HG02678 (cell line): ENCODE data around the gene DOCK2.
"Not testable (repeated sequence)": the region's sequence is repeated elsewhere in the genome, so short reads cannot be mapped to it uniquely, and the experiment has no call there.

Source experiments
- ATAC-seq: cut with Tn5 transposase; IDR thresholded peaks from one replicate; pipeline ENCODE4 v1.9.1; 2021; ENCODE audit warnings: mild to moderate bottlenecking, moderate library complexity; ENCODE audit not compliant: unreplicated experiment

DOCK2 gene

GRCh38 chr5:169751490-169751889 lies 114.4 kb downstream of the DOCK2 start:
- ATAC-seq: no peak

GRCh38 chr5:169752566-169752965 lies 115.5 kb downstream of the DOCK2 start:
- ATAC-seq: not testable (repeated sequence)

DNA sequence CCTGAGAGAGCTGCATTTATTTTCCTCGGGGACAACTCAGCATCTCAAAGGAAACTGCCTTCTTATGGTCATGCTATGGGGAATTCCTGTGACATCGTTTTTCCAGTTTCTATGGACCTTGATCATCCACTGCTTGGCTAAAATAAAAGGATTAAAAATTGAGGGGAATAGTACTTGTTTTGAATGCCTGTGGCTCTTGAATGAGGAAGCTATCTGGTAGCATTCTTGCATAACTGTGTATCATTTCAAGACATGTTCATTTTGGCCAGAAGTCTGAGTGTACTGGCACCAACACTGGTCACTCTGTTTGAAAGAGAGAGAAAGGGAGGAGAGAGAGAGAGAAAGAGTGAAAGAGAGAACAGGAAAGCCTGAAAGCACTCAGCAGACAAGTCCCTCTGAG lies 116.7 kb downstream of the DOCK2 start:
- no peak for ATAC-seq

DNA sequence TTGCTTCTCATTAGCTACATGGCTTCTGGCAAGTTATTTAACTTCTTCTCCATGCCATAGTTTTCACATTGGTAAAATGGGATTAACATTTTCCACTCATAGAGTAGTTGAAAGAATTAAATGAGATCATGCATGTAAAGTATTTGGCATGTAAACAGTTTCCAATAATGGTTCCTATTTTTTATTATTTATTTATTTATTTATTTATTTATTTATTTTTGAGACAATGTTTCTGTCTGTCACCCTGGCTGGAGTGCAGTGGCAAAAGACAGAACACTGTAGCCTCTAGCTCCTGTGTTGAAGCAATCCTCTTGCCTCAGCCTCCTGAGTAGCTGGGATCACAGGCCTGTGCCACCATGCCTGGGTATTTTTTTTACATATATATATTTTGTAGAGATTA lies 117.7 kb downstream of the DOCK2 start:
- ATAC-seq: no peak

- no peak for ATAC-seq
Observed at GRCh38 chr5:169756071-169756765, 119.1 kb downstream of the DOCK2 start.

DNA sequence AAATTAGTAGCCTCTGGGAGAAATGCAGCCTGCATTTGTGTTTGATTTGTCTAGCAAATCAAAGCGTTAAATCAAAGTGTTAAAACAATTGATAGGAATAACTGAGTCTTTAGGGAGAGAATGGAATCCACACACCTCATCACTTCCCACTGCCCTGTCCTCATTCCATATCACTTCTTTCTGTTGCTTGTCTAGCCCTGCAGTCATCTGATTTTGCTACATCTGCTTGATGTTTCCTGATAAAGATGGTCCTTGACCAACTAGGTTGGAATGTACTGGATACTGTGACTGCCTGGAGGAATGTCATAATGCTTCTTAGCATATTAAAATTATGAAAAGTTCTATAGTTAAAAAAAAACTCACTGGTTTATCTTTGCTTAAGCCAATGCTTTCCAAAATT lies 119.9 kb downstream of the DOCK2 start:
- ATAC-seq: no peak

GRCh38 chr5:169758886-169759285 lies 121.8 kb downstream of the DOCK2 start:
- no peak for ATAC-seq

GRCh38 chr5:169760229-169760628 lies 123.2 kb downstream of the DOCK2 start:
- ATAC-seq: no peak

- ATAC-seq: no peak
Observed at GRCh38 chr5:169762338-169763095, 125.4 kb downstream of the DOCK2 start.

DNA sequence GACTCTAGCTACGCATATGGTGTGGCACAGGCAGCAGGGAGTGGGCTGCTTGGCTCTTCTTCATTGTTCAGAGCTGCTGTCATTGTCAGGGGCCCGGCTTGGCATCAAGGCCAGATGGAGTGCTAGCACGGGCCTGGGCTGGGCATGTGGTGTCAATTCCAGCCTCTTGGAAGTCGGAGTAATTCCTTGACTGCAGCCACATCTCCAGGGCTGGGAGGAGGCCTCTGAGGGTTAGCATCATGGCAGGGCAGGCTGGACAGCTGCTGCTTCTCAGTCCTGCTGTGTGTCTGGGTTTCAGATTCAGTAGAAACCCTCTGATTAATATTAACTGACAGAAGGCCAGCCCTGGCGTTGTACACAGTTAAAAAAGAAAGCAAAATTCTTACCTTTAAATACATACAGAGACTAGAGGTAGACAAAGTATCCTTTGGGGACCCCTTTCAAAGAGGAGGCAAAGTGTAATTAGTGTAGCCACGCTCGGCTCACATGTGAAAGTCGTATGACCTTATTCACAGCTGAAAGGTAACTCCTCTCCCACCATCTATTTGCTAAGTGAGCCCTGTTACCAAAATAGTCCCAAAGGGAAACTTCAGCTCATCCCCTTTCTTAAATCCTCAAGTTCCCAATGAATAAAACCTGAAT lies 126.4 kb downstream of the DOCK2 start:
- peak; percentile 91 for ATAC-seq

DNA sequence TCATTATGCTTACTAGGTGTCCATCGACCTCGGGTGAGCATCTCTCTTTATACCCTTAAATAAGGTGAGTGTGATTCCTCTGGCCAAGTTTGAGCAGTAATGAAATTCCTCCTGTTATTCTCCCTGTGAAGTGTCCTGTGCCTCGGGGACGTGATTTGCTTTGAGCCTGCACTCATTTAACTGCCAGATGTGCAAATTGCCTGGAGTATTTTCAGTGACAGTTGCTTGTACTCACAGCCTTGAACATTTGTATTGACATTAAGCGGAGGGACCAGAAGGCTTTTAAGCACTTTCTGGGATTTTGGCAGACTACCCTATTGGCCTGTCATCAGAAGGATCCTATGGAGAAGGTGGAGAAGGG lies 126.9 kb downstream of the DOCK2 start:
- ATAC-seq: no peak

DNA sequence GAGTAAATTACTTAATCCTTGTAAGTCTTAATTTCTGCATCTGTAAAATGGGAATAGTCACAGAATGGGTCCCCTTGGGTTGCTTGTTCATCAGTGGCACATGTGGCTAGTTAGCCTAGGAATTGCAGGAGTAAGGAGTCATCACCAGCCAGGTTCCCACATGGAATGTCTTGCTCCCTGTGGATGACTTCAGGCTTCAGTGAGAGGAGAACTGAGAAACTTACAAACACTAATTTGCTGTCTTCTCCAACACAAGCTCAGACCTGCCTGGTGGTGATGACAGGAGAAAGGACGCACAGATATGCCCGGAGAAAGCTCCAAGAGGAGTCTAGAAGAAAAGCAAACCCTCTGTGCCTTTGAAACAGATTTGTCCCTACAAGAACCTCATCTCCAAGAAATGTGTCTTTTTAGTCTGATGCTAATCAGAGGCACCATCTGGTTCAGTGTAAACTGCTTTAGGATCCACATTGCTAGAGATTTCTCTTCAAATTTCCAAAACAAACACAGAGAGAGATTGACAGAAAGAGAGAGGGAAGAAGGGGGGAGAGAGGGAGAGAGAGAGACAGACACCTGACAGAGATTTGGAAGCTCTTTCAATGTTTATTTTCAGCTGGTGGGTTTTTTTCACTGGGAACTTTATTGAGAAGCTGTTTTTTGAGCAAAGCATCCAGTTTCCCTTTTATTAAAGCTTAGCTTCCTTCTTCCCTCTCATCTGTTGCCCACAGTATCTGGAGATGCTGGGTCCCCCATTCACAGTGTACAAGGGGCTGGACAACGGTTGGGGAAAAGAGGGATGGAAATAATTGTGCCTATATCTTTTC lies 128.3 kb downstream of the DOCK2 start:
- no peak for ATAC-seq

DNA sequence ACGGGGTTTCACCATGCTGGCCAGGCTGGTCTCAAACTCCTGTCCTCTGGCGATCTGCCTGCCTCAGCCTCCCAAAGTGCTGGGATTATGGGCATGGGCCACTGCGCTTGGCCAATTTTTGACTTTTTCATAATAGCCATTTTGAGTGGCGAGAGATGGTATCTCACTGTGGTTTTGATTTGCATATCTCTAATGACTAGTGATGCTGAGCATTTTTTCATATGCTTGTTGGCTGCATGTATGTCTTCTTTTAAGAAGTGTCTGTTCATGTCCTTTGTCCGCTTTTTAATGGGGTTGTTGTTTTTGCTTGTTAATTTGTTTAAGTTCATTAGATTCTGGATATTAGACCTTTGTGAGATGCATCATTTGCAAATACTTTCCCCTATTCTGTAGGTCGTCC lies 129.9 kb downstream of the DOCK2 start:
- not testable (repeated sequence) for ATAC-seq

GRCh38 chr5:169767938-169768337 lies 130.9 kb downstream of the DOCK2 start:
- ATAC-seq: no peak

- no peak for ATAC-seq
Observed at GRCh38 chr5:169768416-169768815, 131.3 kb downstream of the DOCK2 start.

DNA sequence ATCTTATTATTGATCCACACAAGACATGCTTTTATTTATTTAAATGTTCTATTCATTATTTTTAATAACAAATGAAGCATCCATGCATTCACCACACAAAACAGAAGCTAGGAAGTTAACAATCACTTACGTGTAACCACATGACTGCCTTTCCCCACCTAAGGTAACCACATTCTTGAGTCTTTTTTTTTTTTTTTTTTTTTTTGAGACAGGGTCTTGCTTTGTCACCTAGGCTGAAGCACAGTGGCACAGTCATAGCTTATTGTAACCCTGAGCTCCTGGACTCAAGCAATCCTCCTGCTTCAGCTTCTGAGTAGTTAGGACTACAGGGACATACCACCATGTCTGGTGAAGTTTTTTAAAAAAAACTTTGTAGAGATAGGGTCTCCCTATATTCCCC lies 133.0 kb downstream of the DOCK2 start:
- no peak for ATAC-seq

DNA sequence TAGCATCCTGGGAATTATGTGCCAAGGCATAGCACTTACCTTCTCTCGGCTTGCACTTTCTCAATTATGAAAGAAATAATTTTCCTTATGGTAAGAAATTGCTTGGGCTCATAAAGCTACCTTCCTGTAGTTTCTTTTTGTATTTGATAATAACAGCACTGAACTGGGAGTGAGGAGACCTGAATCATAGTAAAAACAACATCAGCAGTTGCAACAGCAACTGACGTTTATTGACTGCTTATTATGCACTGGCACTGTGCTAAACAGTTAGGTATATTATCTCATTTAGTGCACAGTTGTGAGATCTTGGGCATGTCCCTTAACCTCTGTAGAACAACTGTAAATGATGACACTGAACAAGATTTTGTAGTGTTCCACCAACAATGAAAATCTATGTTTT lies 135.2 kb downstream of the DOCK2 start:
- ATAC-seq: no peak

- ATAC-seq: no peak
Observed at GRCh38 chr5:169772688-169773087, 135.6 kb downstream of the DOCK2 start.

DNA sequence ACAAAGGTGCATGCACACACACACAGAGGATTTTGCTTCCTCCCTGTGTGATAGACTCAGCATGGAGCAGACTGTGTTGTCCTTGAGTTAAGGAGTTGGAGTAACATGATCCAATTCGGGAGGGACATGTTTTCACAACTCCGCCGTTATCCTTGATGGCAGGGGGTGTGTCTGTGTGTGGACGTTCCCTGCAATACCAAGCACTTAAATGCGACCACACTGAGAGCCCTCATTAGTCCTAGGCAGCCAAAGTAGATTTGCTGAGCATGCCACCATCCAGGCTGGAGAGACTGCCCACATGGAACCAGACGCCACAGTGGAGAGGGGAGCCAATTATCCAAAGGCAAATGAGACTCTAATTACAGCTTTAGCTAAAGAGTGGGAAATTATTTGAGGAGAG lies 140.1 kb downstream of the DOCK2 start:
- no peak for ATAC-seq

GRCh38 chr5:169778622-169779596 lies 141.8 kb downstream of the DOCK2 start:
- ATAC-seq: peak; percentile 89
